Suprapubic skin (tissue), 4 donors: ENCODE measurements around the gene TBATA. TPM values are rescaled to one million over a fixed set of nuclear protein-coding genes. Genes with fewer than 3 reads are reported as not detected.

Experiments
- DNase-seq, 2 donors: peaks; one replicate each; pipeline ENCODE4 v3.0.0-alpha.2; 2019; ENCODE audit warnings: low spot score in 2 of 2
- H3K27ac ChIP-seq: fragments of 200-600 bp; sonication (generic); one replicate; pipeline ENCODE4 v1.5.1; 2019
- H3K27me3 ChIP-seq: fragments of 200-600 bp; sonication (generic); one replicate; pipeline ENCODE4 v1.5.1; 2019
- H3K36me3 ChIP-seq: fragments of 200-600 bp; sonication (generic); one replicate; pipeline ENCODE4 v1.5.1; 2019
- H3K4me1 ChIP-seq: fragments of 200-600 bp; sonication (generic); one replicate; pipeline ENCODE4 v1.5.1; 2019
- H3K4me3 ChIP-seq: fragments of 200-600 bp; sonication (generic); one replicate; pipeline ENCODE4 v1.5.1; 2019; ENCODE audit warnings: mild to moderate bottlenecking
- H3K9me3 ChIP-seq: fragments of 200-600 bp; sonication (generic); one replicate; pipeline ENCODE4 v1.5.1; 2019
- CTCF ChIP-seq, 2 donors: fragments of 200-600 bp in 1 of 2; fragments of 450-650 bp in 1 of 2; sonication (generic) in 1 of 2; IDR thresholded peaks; one replicate each; pipeline ENCODE4 v1.5.1; 2016 to 2019; ENCODE audit warnings: antibody characterized with exemption in 2 of 2, mild to moderate bottlenecking in 1 of 2, moderate library complexity in 1 of 2
- EP300 ChIP-seq: sonication (generic); formaldehyde crosslinking; IDR thresholded peaks from one replicate; pipeline ENCODE4 v1.6.1; 2017; ENCODE audit warnings: antibody characterized with exemption
- POLR2A ChIP-seq, 2 donors: fragments of 450-650 bp; IDR thresholded peaks; one replicate each; pipeline ENCODE4 v1.6.1; 2017; ENCODE audit warnings: antibody characterized with exemption in 2 of 2, mild to moderate bottlenecking in 2 of 2, moderate library complexity in 2 of 2
- POLR2AphosphoS5 ChIP-seq, 3 donors: sonication (generic); formaldehyde crosslinking; IDR thresholded peaks; one replicate each; pipeline ENCODE4 v1.6.1; 2017; ENCODE audit warnings: antibody characterized with exemption in 3 of 3
- WGBS: methylation state at CpG from one replicate; pipeline ENCODE4 v1.1.5; 2018; 5-methylcytosine and 5-hydroxymethylcytosine counted together
- total RNA-seq, 4 donors: library from RNA; depleted of rRNA; stranded (reverse); fragments of >200 nt; gene quantifications; one replicate each; pipeline ENCODE4 v1.1.0, GENCODE V29; 2016

TBATA gene
- total RNA-seq, 4 donors from 2014 or later, result 0.68 TPM; not detected in 3

GRCh38 chr10:70737250-70737649 is 47.9 kb downstream of the TBATA start:
- Histone ChIP-seq H3K4me1 (peaks cover 3% of the 10 kb centered on the region), H3K27me3 (peaks cover 4% of the 10 kb centered on the region), H3K4me3 (no peak overlapping the region), H3K9me3 (no peaks in the 10 kb centered on the region), H3K27ac (no peak overlapping the region), H3K36me3 (no peaks in the 10 kb centered on the region)
- 76% methylated on average over 6 of the region's 6 CpGs for WGBS
- no peak for DNase-seq
- no peak for TF ChIP-seq POLR2AphosphoS5 (IDR thresholded peaks at IDR 0.05)

- H3K9me3 ChIP-seq, result no peaks in the 10 kb centered on the region
- H3K36me3 ChIP-seq, result no peaks in the 10 kb centered on the region
- no peak for DNase-seq
- 93% methylated on average over 3 of the region's 3 CpGs for WGBS
- TF ChIP-seq EP300 (no peak), CTCF (IDR thresholded peaks at IDR 0.05) (no peak), POLR2AphosphoS5 (IDR thresholded peaks at IDR 0.05) (no peak), POLR2A (IDR thresholded peaks at IDR 0.05) (no peak)
- H3K4me1 ChIP-seq, result no peaks in the 10 kb centered on the region
- H3K27ac ChIP-seq, result no peak overlapping the region
- peaks cover 4% of the 10 kb centered on the region for H3K27me3 ChIP-seq
- no peak overlapping the region for H3K4me3 ChIP-seq
These were observed 48.7 kb downstream of the TBATA start for GRCh38 chr10:70736525-70736924.

- H3K36me3 ChIP-seq, result no peaks in the 10 kb centered on the region
- DNase-seq, result no peak
- H3K27ac ChIP-seq, result no peak overlapping the region
- no peaks in the 10 kb centered on the region for H3K9me3 ChIP-seq
- H3K4me1 ChIP-seq, result no peaks in the 10 kb centered on the region
- H3K27me3 ChIP-seq, result peaks cover 4% of the 10 kb centered on the region
- no peak overlapping the region for H3K4me3 ChIP-seq
- no CpG with 5 or more reads among the region's 3 CpGs for WGBS
- no peak for TF ChIP-seq POLR2A (IDR thresholded peaks at IDR 0.05)
- no peak for TF ChIP-seq CTCF (IDR thresholded peaks at IDR 0.05)
- no peak for TF ChIP-seq EP300
- no peak for TF ChIP-seq POLR2AphosphoS5 (IDR thresholded peaks at IDR 0.05)
These were observed 50.0 kb downstream of the TBATA start for GRCh38 chr10:70735161-70735560.

- H3K36me3 ChIP-seq, result no peaks in the 10 kb centered on the region
- H3K9me3 ChIP-seq, result no peaks in the 10 kb centered on the region
- WGBS, result 93% methylated on average over 1 of the region's 1 CpG
- no peak for TF ChIP-seq EP300
- TF ChIP-seq CTCF (IDR thresholded peaks at IDR 0.05), result no peak
- no peak for TF ChIP-seq POLR2A (IDR thresholded peaks at IDR 0.05)
- TF ChIP-seq POLR2AphosphoS5 (IDR thresholded peaks at IDR 0.05), result no peak
- H3K4me3 ChIP-seq, result no peak overlapping the region
- DNase-seq, result no peak
- H3K27ac ChIP-seq, result no peak overlapping the region
- peaks cover 4% of the 10 kb centered on the region for H3K27me3 ChIP-seq
- H3K4me1 ChIP-seq, result no peaks in the 10 kb centered on the region
These were observed 52.1 kb downstream of the TBATA start for GRCh38 chr10:70733051-70733450.

- TF ChIP-seq CTCF (IDR thresholded peaks at IDR 0.05) (no peak), POLR2A (IDR thresholded peaks at IDR 0.05) (no peak), EP300 (no peak), POLR2AphosphoS5 (IDR thresholded peaks at IDR 0.05) (no peak)
- WGBS, result 100% methylated on average over 4 of the region's 4 CpGs
- Histone ChIP-seq H3K27ac (no peak overlapping the region), H3K4me1 (no peaks in the 10 kb centered on the region), H3K36me3 (no peaks in the 10 kb centered on the region), H3K4me3 (no peak overlapping the region), H3K27me3 (peaks cover 4% of the 10 kb centered on the region), H3K9me3 (no peaks in the 10 kb centered on the region)
- DNase-seq, result no peak
These were observed 52.6 kb downstream of the TBATA start for GRCh38 chr10:70732569-70732968.

GRCh38 chr10:70730955-70731354 is 54.2 kb downstream of the TBATA start:
- Histone ChIP-seq H3K4me1 (no peaks in the 10 kb centered on the region), H3K27ac (no peak overlapping the region), H3K36me3 (no peaks in the 10 kb centered on the region), H3K4me3 (no peak overlapping the region), H3K9me3 (no peaks in the 10 kb centered on the region), H3K27me3 (peaks cover 4% of the 10 kb centered on the region)
- TF ChIP-seq POLR2AphosphoS5 (IDR thresholded peaks at IDR 0.05) (no peak), EP300 (no peak), CTCF (IDR thresholded peaks at IDR 0.05) (no peak), POLR2A (IDR thresholded peaks at IDR 0.05) (no peak)
- DNase-seq, result no peak
- WGBS, result 78% methylated on average over 2 of the region's 2 CpGs
